NK-92 (cell line): ENCODE measurements around the gene GLIPR1L2.
"Not testable (repeated sequence)": the region's sequence is repeated elsewhere in the genome, so short reads cannot be mapped to it uniquely, and the experiment has no call there.

Experiments
- DNase-seq: peaks from one replicate; lab custom pipeline; 2025; ENCODE audit not compliant: unreplicated experiment; lab: John Stamatoyannopoulos, UW

The GLIPR1L2 gene

DNA sequence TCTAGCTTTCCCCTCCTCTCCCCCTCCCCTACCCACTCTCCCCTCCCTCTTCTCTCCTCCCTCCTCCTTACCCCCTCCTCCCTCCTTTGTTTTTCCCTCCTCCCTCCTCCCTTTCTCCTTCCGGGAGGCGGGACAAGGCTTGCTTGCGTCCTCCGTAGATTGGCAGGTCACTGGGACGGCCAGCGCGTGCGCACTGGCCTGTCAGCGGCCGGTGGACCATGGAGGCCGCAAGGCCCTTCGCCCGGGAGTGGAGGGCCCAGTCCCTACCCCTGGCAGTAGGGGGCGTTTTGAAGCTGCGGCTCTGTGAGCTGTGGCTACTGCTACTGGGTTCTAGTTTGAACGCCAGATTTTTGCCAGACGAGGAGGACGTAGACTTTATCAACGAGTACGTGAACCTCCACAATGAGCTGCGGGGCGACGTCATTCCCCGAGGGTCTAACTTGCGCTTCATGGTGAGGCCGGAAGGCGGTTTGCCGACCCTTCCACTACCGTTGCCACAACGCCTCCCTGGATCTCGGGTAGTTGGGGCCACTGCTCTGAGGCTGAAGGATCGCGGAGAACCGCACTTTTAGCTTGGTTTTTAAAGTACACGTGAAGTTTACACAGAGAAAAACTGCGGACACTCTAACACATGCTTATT, at the start of gene GLIPR1L2:
Gene GLIPR1L2 (plus strand): TSS at position 191 of the 640 bp plus-strand sequence. CDS start 28 bp downstream, at position 219.
- peak; percentile 15 for DNase-seq

- DNase-seq: no peak
Observed at GRCh38 chr12:75341873-75342272, 49.0 kb upstream of the GLIPR1L2 start.

DNA sequence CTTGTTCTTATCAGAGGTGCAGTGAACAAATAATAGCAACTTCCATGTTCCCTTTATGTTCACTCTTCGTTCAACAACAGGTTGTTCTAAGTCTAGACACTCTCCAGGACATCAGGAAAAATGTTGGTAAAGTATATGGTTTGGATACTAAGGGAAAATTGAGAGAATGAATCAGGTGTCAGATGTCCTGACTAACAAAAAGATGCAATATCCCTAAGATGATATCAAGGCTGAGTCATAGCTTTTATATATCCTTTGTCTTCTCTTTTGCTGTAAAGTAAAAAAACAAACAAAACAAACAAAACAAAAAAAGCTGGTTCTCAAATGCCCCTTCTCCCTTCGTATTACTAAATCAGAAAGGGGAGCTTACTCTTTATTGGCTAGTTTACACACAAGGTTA, 45.4 kb upstream of the GLIPR1L2 start:
- DNase-seq: no peak

DNA sequence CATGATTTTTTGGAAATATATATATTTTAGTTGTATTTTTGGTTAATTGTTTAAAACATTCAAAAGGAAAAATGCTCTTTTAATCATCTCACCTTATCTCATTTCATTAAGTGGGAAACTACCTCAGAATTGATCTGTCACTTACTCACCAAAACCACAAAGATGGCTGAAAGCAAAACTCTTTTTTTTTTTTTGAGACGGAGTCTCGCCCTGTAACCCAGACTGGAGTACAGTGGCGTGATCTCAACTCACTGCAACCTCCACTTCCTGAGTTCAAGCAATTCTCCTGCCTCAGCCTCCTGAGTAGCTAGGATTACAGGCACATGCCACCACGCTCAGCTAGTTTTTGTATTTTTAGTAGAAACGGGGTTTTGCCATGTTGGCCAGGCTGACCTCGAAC, 44.7 kb upstream of the GLIPR1L2 start:
- DNase-seq: not testable (repeated sequence)

DNA sequence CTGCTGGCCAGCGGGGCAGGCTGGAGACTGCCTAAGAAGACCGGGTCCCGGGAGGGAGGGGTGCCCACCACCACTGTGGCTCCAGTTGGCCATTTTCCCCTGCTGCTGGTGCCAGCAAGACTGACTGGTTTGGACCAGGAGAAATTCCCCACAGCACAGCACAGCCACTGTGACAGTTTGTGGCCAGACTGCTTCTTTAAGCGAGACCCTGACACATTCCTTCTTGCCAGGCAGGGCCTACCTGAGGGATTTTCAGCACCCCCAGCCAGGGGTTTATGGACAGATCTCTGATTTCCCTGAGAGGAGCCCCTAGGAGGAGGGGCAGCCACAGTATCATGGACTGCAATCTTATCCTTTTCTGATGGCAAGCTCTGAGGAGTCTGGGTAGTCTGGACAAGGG, 40.9 kb upstream of the GLIPR1L2 start:
- DNase-seq: no peak

DNA sequence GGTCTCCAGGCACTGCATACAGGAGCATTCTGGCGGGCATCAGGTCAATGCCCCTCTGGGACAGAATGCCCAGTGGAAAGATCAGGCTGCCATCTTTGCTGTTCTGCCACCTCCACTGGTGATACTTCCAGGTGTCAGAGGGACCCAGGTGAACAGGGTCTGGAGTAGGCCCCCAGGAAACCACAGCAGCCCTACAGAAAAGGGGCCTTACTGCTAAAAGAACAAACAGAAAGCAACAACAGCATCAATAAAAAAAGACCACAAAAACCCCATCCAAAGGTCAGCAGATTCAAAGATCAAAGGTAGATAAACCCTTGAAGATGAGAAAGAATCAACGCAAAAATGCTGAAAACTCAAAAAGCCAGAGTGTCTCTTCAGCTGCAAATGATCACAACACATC, 40.5 kb upstream of the GLIPR1L2 start:
- DNase-seq: no peak

DNA sequence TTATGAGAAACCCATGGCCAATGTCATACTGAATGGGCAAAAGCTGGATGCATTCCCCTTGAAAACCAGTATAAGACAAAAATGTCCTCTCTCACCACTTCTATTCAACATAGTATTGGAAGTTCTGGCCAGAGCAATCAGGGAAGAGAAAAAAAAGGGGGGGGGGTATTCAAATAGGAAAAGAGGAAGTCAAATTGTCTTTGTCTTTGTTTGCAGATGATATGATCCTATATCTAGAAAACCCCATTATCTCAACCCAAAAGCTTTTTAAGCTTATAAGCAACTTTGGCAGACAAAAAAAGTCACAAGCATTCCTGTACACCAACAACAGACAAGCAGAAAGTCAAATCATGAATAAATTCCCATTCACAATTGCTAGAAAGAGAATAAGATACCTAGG, 36.9 kb upstream of the GLIPR1L2 start:
- DNase-seq: no peak

GRCh38 chr12:75360920-75361319, 30.0 kb upstream of the GLIPR1L2 start:
- no peak for DNase-seq

- no peak for DNase-seq
Observed at GRCh38 chr12:75361408-75361807, 29.5 kb upstream of the GLIPR1L2 start.

GRCh38 chr12:75364919-75365318, 26.0 kb upstream of the GLIPR1L2 start:
- no peak for DNase-seq

DNA sequence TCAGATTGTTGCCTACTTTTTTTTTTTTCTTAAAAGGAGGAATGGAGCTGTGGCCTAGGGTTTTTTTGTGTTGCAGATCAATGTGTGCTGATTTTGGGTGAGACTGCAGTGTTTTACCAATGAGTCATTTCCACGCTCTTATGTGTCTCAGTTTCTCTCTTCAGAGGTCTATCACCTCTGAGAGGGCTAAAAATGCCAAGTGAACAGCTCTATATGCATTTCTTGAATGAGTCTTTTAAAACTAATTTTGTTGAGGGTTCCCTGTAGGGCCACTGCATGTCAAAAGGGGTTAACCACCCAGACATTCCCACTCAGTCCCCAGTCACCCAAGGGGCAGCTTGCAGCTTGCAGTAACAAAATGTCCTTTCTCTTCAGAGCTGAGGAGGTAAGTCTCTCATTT, 24.3 kb upstream of the GLIPR1L2 start:
- no peak for DNase-seq

GRCh38 chr12:75374971-75375370, 15.9 kb upstream of the GLIPR1L2 start:
- DNase-seq: no peak

DNA sequence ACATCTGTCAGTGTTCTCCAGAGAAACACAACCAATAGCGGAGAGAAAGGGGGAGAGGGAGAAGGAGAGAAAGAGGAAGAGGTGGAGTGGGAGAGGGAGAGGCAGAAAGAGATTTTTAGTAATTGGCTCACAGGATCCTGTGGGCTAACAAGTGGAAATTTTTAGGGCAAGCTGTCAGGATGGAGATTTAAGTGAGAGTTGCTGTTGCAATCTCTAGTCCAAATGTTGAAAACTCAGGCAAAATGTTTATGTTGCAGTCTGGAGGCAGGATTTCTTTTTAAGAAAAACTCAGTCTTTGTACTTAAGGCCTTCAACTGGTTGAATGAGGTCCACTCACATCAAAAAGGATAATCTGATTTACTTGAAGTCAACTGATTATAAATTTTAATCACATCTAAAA, 12.5 kb upstream of the GLIPR1L2 start:
- no peak for DNase-seq

DNA sequence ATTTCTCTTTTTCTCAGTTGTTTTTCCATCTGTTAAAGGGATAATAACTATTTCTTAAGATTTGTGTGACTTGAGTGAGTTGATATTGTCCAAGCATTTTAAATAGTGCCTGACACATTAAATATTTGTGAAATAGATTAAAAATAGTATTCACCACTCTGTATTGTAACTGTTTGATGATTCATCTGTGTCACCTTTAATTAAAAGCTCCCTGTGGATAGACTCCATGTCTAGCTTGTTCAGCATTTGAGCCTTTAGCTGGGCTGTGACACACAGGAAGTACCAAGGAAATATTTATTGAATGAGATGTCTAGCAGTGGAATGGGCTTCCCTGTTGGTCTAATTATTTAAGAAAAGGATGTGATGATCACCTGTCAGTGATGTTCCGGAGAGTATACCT, 1.8 kb upstream of the GLIPR1L2 start:
- no peak for DNase-seq

DNA sequence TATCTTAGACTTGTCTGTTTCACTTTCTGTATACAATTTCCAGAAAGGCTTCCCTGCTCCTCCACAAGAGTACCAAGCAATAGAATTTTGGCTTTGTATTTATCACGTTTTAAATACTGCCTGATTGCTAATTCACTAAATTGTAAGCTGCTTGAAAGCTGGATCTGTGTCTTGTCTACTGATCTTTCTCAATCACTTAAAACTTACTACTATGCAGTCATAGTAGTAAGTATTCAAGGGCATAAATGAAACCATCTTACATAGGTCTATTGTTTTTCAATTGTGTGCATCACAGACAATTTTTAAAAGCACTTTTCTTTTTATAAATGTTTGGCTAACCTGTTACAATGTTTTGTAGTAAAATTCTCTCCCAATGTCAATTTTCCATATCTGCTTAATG, 1.2 kb upstream of the GLIPR1L2 start:
- no peak for DNase-seq

GRCh38 chr12:75390156-75390898, 562 bp upstream of the GLIPR1L2 start:
- no peak for DNase-seq

- no peak for DNase-seq
Observed at GRCh38 chr12:75404231-75404630, 13.3 kb downstream of the GLIPR1L2 start.

DNA sequence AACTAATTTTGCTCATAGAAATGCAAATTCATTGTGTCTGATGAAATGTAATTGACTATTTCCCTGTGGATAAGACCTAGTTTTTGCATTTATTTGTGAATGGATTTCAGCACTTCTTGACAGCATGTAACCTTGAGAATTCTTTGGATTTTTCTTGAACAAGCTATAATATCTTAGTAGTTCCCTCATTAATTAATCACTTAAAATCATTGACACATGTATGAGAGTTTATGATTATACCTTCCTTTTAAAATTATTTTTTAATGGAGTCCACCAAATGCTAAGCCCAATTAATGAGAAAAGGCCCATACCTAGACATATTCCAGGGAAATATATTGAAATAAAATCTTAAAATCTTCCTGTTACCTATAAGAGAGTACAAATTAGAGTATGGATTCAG, 16.8 kb downstream of the GLIPR1L2 start:
- no peak for DNase-seq

- no peak for DNase-seq
Observed at GRCh38 chr12:75409830-75410229, 18.9 kb downstream of the GLIPR1L2 start.

DNA sequence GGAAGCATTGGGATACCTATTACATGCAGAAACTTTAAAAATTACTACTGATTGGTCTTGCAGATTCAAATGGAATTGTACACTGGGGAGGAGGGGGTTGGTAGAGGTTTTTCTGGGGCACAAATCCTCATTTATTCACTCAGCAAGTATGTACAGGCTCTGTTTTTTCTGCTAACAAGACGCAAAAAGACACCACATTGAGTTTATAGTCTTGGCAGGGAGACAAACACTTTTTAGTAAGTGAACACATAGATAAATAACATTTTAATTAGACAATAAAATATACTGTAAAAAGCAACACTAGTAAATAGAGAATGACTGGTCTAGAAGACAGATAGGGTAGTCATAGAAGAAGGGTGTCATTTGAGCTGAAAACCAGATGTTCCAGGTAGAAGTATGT, 23.8 kb downstream of the GLIPR1L2 start:
- DNase-seq: no peak

DNA sequence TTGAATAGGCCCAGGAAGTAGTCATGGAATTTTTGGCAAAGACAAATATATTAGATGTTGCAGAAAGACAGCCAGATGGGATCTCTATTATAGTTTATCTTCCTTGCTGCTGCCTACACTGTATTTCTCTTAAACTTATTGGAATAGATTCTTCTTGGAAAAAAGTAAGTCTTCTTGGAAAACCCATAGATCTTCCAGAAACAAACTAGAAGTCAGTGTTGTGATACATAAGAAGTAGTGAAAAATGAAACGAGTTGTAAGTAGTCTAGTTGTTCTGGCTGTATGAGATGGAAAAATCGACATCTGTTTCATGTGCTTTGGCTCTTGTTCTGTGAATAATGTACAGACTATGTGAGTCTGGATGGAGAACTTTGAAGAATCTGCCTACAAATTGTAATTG, 29.0 kb downstream of the GLIPR1L2 start:
- DNase-seq: no peak

DNA sequence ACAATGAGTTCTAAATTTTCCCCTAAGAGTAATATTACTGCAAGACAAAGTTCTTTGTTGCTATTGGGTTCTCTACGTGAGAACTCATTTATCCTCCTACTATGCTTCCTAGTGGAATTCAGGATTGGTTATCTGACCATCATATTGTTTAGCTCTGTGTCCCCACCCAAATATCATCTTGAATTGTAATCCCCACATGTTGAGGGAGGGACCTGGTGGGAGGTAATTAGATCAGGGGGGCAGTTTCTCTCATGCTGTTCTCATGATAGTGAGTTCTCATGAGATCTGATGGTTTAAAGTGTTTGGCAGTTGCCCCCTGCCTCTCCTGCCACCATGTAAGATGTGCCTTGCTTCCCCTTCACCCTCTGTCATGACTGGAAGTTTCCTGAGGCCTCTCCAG, 36.6 kb downstream of the GLIPR1L2 start:
- no peak for DNase-seq

DNA sequence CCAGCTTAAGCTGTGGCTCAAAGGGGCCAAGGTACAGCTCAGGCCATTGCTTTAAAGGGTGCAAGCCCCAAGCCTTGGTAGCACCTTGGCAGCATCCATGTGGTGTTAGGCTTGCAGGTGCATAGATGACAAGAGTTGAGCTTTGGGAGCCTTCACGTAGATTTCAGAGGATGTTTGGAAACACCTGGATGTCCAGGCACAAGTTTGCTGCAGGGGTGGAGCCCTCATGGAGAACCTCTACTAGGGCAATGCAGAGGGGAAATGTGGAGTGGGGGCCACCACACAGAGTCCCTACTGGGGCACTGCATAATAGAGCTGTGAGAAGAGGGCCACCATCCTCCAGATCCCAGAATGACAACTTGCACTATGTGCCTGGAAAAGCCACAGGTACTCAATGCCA, 37.9 kb downstream of the GLIPR1L2 start:
- DNase-seq: no peak
